Measurements from ENCODE around the gene LILRB5. TPM values are rescaled to one million over a fixed set of nuclear protein-coding genes. Genes with fewer than 3 reads are reported as not detected.
A peak's percentile ranks its signal among the peaks of the same experiment; 100 is the strongest.
"Not testable (repeated sequence)": the region's sequence is repeated elsewhere in the genome, so short reads cannot be mapped to it uniquely, and the experiment has no call there.

Gene LILRB5
- total and polyA plus RNA-seq, 7 experiments from 2014 or later: 0.08 to 1.8 (median 1.2) TPM; not detected in 3

DNA sequence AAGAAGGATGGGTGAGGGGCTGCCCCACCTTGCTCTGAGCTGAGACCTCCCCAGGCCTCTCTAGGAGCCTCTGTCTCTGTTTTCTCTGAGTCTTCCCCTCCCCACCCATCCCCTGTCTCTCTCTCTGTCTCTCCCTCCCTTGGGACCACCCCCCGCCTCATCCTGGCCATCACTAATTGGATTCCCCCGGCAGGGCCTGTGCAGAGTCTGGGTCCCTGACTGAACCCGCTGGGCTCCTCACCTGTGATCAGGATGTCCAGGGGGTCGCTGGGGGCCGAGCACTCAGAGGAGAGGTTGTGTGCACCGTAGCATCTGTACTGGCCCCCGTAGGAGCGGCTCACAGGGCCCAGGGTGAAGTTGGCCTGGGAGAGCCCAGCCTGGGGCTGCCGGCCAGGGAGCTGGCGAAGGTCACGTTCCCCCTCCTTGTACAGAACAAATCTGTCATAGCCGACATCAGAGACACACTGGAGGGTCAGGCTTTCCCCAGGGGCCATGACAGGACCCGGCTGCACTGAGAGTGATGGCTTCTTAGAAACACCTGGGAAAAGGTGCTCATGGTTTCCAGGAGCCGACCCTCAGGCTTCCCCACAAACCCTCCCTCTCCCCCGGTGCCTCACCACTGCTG, 21.6 kb upstream of the LILRB5 start:
- H3K27me3 Mint-ChIP-seq: peaks cover 27 to 54% (median 28%) of the 10 kb centered on the region in 5 donors

DNA sequence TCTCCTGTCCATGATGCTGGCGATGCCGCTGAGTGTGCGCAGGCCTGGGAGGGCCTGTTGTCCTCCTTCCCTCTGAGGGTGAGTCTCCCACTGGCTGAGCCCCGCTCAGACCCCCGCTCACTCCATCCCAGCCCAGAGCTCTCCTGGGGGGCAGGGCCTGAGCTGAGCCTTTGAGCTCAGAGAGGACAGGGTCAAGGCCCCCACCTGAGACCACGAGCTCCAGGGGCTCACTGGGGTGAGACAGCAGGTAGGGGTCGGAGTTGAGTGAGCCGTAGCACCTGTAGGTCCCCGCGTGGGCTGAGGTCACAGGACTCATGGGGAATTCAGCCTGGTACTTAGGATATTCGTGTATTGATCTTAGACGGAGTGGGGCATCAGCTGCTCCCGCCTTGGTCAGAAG, 21.0 kb upstream of the LILRB5 start:
- H3K4me3 ChIP-seq (ENCODE audit: low read length); H3K27me3 ChIP-seq (ENCODE audit: control insufficient read depth in 2 of 2, insufficient read depth in 2 of 2, low read length in 2 of 2); CTCF ChIA-PET; H3K4me1 ChIP-seq (ENCODE audit: control insufficient read depth in 2 of 2, insufficient read depth in 2 of 2, low read length in 2 of 2); H3K4me3 Mint-ChIP-seq; H3K36me3 ChIP-seq (ENCODE audit: control insufficient read depth in 2 of 3, insufficient read depth in 3 of 3, low read length in 3 of 3); H3K27ac ChIP-seq (ENCODE audit: low read depth, low read length); POLR2A ChIA-PET; DNase-seq; intact Hi-C loops (cut with micrococcal nuclease); H3K36me3 Mint-ChIP-seq; H3K9me3 ChIP-seq (ENCODE audit: control insufficient read depth in 2 of 3, low read length in 3 of 3); H3K9me3 Mint-ChIP-seq; ATAC-seq: not testable (repeated sequence)
- H3K4me1 Mint-ChIP-seq: peaks cover 0 to 11% (median 0%) of the 10 kb centered on the region in 7 donors
- peaks cover 24 to 54% (median 28%) of the 10 kb centered on the region in 5 donors for H3K27me3 Mint-ChIP-seq
- peak overlapping the region in 1 of 9 donors; percentile 36 for H3K27ac Mint-ChIP-seq

More for the DNA sequence above, 21.6 kb upstream of the LILRB5 start:
- CTCF ChIA-PET; H3K9me3 Mint-ChIP-seq; intact Hi-C loops (cut with micrococcal nuclease); H3K36me3 Mint-ChIP-seq; H3K9me3 ChIP-seq (ENCODE audit: control insufficient read depth in 2 of 3, low read length in 3 of 3); H3K4me1 ChIP-seq (ENCODE audit: control insufficient read depth in 2 of 2, insufficient read depth in 2 of 2, low read length in 2 of 2); H3K4me3 ChIP-seq (ENCODE audit: low read length); H3K27ac ChIP-seq (ENCODE audit: low read depth, low read length); POLR2A ChIA-PET; H3K4me1 Mint-ChIP-seq; DNase-seq; H3K36me3 ChIP-seq (ENCODE audit: control insufficient read depth in 2 of 3, insufficient read depth in 3 of 3, low read length in 3 of 3); ATAC-seq; H3K27me3 ChIP-seq (ENCODE audit: control insufficient read depth in 2 of 2, insufficient read depth in 2 of 2, low read length in 2 of 2); H3K4me3 Mint-ChIP-seq: not testable (repeated sequence)
- peak overlapping the region in 1 of 9 donors; percentile 36 for H3K27ac Mint-ChIP-seq

DNA sequence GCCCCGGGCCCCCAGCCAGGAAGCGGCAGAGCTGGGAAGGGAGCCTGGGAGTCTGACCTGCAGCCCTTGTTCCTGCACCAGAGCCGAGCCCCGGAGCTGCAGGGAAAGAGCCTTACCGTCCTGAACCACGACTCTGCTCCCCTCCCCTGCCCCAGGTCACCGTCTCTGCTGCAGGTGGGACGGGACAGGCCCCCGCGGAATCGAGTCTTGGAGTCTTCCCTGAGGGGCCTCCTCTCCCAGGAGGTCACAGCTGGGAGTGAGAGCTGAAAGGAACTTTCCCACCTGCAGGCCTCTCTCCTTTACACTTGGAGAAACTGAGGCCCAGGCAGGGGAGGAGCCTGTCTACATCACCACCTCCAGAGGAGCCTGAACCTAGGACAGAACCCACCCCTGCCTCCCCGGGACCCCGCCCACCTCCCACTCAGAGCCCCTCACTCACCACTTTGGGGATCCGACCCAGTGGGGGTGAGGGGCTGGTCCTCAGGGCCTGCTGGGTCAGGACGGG, 20.1 kb upstream of the LILRB5 start:
- CTCF ChIA-PET; H3K36me3 Mint-ChIP-seq; DNase-seq; H3K4me1 ChIP-seq (ENCODE audit: control insufficient read depth in 2 of 2, insufficient read depth in 2 of 2, low read length in 2 of 2); intact Hi-C loops (cut with micrococcal nuclease); H3K36me3 ChIP-seq (ENCODE audit: control insufficient read depth in 2 of 3, insufficient read depth in 3 of 3, low read length in 3 of 3); ATAC-seq; H3K4me3 Mint-ChIP-seq; H3K27ac ChIP-seq (ENCODE audit: low read depth, low read length); H3K4me1 Mint-ChIP-seq; H3K27me3 ChIP-seq (ENCODE audit: control insufficient read depth in 2 of 2, insufficient read depth in 2 of 2, low read length in 2 of 2); H3K9me3 ChIP-seq (ENCODE audit: control insufficient read depth in 2 of 3, low read length in 3 of 3); H3K27ac Mint-ChIP-seq; H3K4me3 ChIP-seq (ENCODE audit: low read length); POLR2A ChIA-PET; H3K9me3 Mint-ChIP-seq: not testable (repeated sequence)
- H3K27me3 Mint-ChIP-seq: peaks cover 20 to 58% (median 29%) of the 10 kb centered on the region in 5 donors

- no peaks in the 10 kb centered on the region for H3K27me3 ChIP-seq (ENCODE audit: control insufficient read depth in 2 of 2, insufficient read depth in 2 of 2, low read length in 2 of 2)
- no peak overlapping the region for H3K27ac ChIP-seq (ENCODE audit: low read depth, low read length)
- Mint-ChIP-seq H3K36me3 (no peaks in the 10 kb centered on the region), H3K27ac (no peak overlapping the region), H3K27me3 (peaks cover 12 to 59% (median 24%) of the 10 kb centered on the region in 5 donors), H3K9me3 (no peaks in the 10 kb centered on the region), H3K4me3 (no peak overlapping the region), H3K4me1 (peaks cover 0 to 4% (median 0%) of the 10 kb centered on the region in 7 donors)
- POLR2A ChIA-PET: no interaction called here
- no peaks in the 10 kb centered on the region for H3K4me1 ChIP-seq (ENCODE audit: control insufficient read depth in 2 of 2, insufficient read depth in 2 of 2, low read length in 2 of 2)
- intact Hi-C loops (cut with micrococcal nuclease): no loop called here
- H3K4me3 ChIP-seq (ENCODE audit: low read length): no peak overlapping the region
- H3K36me3 ChIP-seq (ENCODE audit: control insufficient read depth in 2 of 3, insufficient read depth in 3 of 3, low read length in 3 of 3): no peaks in the 10 kb centered on the region
- CTCF ChIA-PET: no interaction called here
- ATAC-seq (no peak), DNase-seq (no peak)
- H3K9me3 ChIP-seq (ENCODE audit: control insufficient read depth in 2 of 3, low read length in 3 of 3): no peaks in the 10 kb centered on the region
Observed at GRCh38 chr19:54275951-54276350, 18.9 kb upstream of the LILRB5 start.

GRCh38 chr19:54274516-54274915, 17.4 kb upstream of the LILRB5 start:
- H3K27ac Mint-ChIP-seq; H3K36me3 Mint-ChIP-seq; CTCF ChIA-PET; H3K4me3 Mint-ChIP-seq; H3K36me3 ChIP-seq (ENCODE audit: control insufficient read depth in 2 of 3, insufficient read depth in 3 of 3, low read length in 3 of 3); POLR2A ChIA-PET; H3K4me1 Mint-ChIP-seq; DNase-seq; H3K27ac ChIP-seq (ENCODE audit: low read depth, low read length); H3K27me3 ChIP-seq (ENCODE audit: control insufficient read depth in 2 of 2, insufficient read depth in 2 of 2, low read length in 2 of 2); H3K9me3 ChIP-seq (ENCODE audit: control insufficient read depth in 2 of 3, low read length in 3 of 3); H3K4me3 ChIP-seq (ENCODE audit: low read length); H3K4me1 ChIP-seq (ENCODE audit: control insufficient read depth in 2 of 2, insufficient read depth in 2 of 2, low read length in 2 of 2); H3K9me3 Mint-ChIP-seq; intact Hi-C loops (cut with micrococcal nuclease); ATAC-seq: not testable (repeated sequence)
- peaks cover 8 to 56% (median 19%) of the 10 kb centered on the region in 5 donors for H3K27me3 Mint-ChIP-seq

- H3K9me3 Mint-ChIP-seq: no peaks in the 10 kb centered on the region
- no peaks in the 10 kb centered on the region for H3K36me3 ChIP-seq (ENCODE audit: control insufficient read depth in 2 of 3, insufficient read depth in 3 of 3, low read length in 3 of 3)
- H3K4me1 ChIP-seq (ENCODE audit: control insufficient read depth in 2 of 2, insufficient read depth in 2 of 2, low read length in 2 of 2): no peaks in the 10 kb centered on the region
- no peak overlapping the region for H3K4me3 Mint-ChIP-seq
- no peak overlapping the region for H3K27ac ChIP-seq (ENCODE audit: low read depth, low read length)
- H3K4me3 ChIP-seq (ENCODE audit: low read length): no peak overlapping the region
- H3K27me3 Mint-ChIP-seq: peaks cover 5 to 50% (median 17%) of the 10 kb centered on the region in 5 donors
- no peak overlapping the region for H3K27ac Mint-ChIP-seq
- no peaks in the 10 kb centered on the region for H3K27me3 ChIP-seq (ENCODE audit: control insufficient read depth in 2 of 2, insufficient read depth in 2 of 2, low read length in 2 of 2)
- ChIA-PET CTCF (no interaction called here), POLR2A (no interaction called here)
- ATAC-seq (no peak), DNase-seq (no peak)
- H3K36me3 Mint-ChIP-seq: no peaks in the 10 kb centered on the region
- no peaks in the 10 kb centered on the region for H3K9me3 ChIP-seq (ENCODE audit: control insufficient read depth in 2 of 3, low read length in 3 of 3)
- H3K4me1 Mint-ChIP-seq: peaks cover 0 to 2% (median 0%) of the 10 kb centered on the region in 7 donors
- intact Hi-C loops (cut with micrococcal nuclease): no loop called here
Observed at GRCh38 chr19:54273821-54274220, 16.7 kb upstream of the LILRB5 start.

DNA sequence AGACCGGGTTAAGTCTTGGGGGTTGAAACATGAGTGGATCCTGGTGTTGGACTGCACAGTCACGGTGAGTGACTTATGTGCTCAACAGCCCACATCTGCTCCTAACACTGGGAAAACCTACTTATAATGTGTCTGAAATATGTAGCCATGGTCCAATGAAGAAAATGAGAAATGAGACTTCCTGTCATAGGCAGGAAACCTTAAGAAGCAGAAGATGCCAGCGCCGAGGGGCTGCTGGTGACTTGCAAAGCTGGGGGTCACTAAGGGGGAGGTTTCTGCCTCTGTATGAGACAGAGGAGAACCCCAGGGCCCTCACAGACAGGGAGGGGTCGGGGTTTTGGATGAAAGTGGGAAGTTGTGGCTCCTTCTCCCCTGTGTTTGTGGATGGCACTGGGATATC, 15.1 kb upstream of the LILRB5 start:
- intact Hi-C loops (cut with micrococcal nuclease); H3K4me1 ChIP-seq (ENCODE audit: control insufficient read depth in 2 of 2, insufficient read depth in 2 of 2, low read length in 2 of 2); H3K36me3 Mint-ChIP-seq; POLR2A ChIA-PET; H3K9me3 Mint-ChIP-seq; H3K27ac Mint-ChIP-seq; H3K27me3 ChIP-seq (ENCODE audit: control insufficient read depth in 2 of 2, insufficient read depth in 2 of 2, low read length in 2 of 2); CTCF ChIA-PET; H3K4me3 Mint-ChIP-seq; H3K27ac ChIP-seq (ENCODE audit: low read depth, low read length); DNase-seq; H3K4me3 ChIP-seq (ENCODE audit: low read length); H3K9me3 ChIP-seq (ENCODE audit: control insufficient read depth in 2 of 3, low read length in 3 of 3); H3K4me1 Mint-ChIP-seq; H3K36me3 ChIP-seq (ENCODE audit: control insufficient read depth in 2 of 3, insufficient read depth in 3 of 3, low read length in 3 of 3): not testable (repeated sequence)
- ATAC-seq: peak; percentile 40
- peaks cover 5 to 40% (median 15%) of the 10 kb centered on the region in 5 donors for H3K27me3 Mint-ChIP-seq
